PFSK-1 (cell line): Measurements from ENCODE around the gene DNAJC25.

Experiments used
- FOXP2 ChIP-seq: optimal IDR thresholded peaks from 2 replicates; pipeline ENCODE3; 2011; ENCODE audit warnings: borderline replicate concordance, control low read depth, inconsistent platforms; ENCODE audit not compliant: insufficient read depth; ENCODE audit errors: extremely low read length, extremely low read depth
- POLR2AphosphoS5 ChIP-seq: IDR thresholded peaks from 2 replicates; pipeline ENCODE4 v1.6.1; 2012; ENCODE audit warnings: low read depth, mild to moderate bottlenecking, control low read depth, low read length, moderate library complexity
- SIN3A ChIP-seq: IDR thresholded peaks from 2 replicates; pipeline ENCODE4 v1.6.1; 2012; ENCODE audit warnings: mild to moderate bottlenecking, low read length, moderate library complexity, borderline replicate concordance; ENCODE audit not compliant: insufficient read depth
- TAF1 ChIP-seq: IDR thresholded peaks from 2 replicates; pipeline ENCODE4 v1.6.1; 2012; ENCODE audit warnings: low read length, control low read depth, borderline replicate concordance; ENCODE audit not compliant: insufficient read depth
- TF ChIP-seq, protein P1 (sequence below), 2 experiments: IDR thresholded peaks; 2 replicates each; pipeline versions ENCODE4 v1.6.1 to v1.8.0; 2011 to 2012; ENCODE audit warnings: low read depth in 2 of 2, low read length in 2 of 2, control low read depth in 1 of 2, inconsistent platforms in 1 of 2, mild to moderate bottlenecking in 1 of 2, moderate library complexity in 1 of 2; ENCODE audit not compliant: insufficient read depth in 1 of 2

The DNAJC25 gene

DNA sequence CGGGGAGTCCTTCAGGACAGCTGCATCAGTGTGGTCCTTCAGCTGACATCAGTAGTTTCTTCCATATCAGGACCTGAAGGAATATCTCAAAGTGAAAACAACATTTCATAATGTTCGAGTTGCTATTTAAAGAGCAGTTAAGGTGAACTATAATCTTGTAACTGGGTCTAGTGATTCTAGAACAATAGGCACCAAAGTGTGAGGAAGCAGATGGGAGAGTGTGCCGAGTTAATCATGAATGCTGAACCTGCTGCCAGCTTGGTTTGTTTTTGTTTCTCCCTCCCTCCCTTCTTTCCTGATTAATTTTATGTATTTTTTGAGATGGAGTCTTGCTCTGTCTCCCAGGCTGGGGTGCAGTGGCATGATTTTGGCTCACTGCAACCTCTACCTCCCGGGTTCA lies 28.1 kb upstream of the DNAJC25 start:
- TF ChIP-seq, protein P1, sequence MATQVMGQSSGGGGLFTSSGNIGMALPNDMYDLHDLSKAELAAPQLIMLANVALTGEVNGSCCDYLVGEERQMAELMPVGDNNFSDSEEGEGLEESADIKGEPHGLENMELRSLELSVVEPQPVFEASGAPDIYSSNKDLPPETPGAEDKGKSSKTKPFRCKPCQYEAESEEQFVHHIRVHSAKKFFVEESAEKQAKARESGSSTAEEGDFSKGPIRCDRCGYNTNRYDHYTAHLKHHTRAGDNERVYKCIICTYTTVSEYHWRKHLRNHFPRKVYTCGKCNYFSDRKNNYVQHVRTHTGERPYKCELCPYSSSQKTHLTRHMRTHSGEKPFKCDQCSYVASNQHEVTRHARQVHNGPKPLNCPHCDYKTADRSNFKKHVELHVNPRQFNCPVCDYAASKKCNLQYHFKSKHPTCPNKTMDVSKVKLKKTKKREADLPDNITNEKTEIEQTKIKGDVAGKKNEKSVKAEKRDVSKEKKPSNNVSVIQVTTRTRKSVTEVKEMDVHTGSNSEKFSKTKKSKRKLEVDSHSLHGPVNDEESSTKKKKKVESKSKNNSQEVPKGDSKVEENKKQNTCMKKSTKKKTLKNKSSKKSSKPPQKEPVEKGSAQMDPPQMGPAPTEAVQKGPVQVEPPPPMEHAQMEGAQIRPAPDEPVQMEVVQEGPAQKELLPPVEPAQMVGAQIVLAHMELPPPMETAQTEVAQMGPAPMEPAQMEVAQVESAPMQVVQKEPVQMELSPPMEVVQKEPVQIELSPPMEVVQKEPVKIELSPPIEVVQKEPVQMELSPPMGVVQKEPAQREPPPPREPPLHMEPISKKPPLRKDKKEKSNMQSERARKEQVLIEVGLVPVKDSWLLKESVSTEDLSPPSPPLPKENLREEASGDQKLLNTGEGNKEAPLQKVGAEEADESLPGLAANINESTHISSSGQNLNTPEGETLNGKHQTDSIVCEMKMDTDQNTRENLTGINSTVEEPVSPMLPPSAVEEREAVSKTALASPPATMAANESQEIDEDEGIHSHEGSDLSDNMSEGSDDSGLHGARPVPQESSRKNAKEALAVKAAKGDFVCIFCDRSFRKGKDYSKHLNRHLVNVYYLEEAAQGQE (IDR thresholded peaks at IDR 0.05; ENCODE audit: insufficient read depth in 1 of 2, low read depth in 2 of 2, low read length in 2 of 2), result no peak
- TF ChIP-seq POLR2AphosphoS5 (no peak), FOXP2 (no peak), SIN3A (no peak), TAF1 (no peak)

GRCh38 chr9:111604054-111604615 lies 27.0 kb upstream of the DNAJC25 start:
- TF ChIP-seq, protein P1 (IDR thresholded peaks at IDR 0.05; ENCODE audit: insufficient read depth in 1 of 2, low read depth in 2 of 2, low read length in 2 of 2), result no peak
- TF ChIP-seq TAF1 (no peak), FOXP2 (no peak), POLR2AphosphoS5 (no peak), SIN3A (no peak)

GRCh38 chr9:111605041-111605559 lies 26.0 kb upstream of the DNAJC25 start:
- TF ChIP-seq, protein P1 (IDR thresholded peaks at IDR 0.05; ENCODE audit: insufficient read depth in 1 of 2, low read depth in 2 of 2, low read length in 2 of 2), result no peak
- TF ChIP-seq FOXP2 (no peak), POLR2AphosphoS5 (no peak), SIN3A (no peak), TAF1 (no peak)

GRCh38 chr9:111610149-111610548 lies 21.0 kb upstream of the DNAJC25 start:
- no peak for TF ChIP-seq SIN3A
- TF ChIP-seq, protein P1 (IDR thresholded peaks at IDR 0.05; ENCODE audit: insufficient read depth in 1 of 2, low read depth in 2 of 2, low read length in 2 of 2), result no peak
- TF ChIP-seq TAF1, result no peak
- no peak for TF ChIP-seq POLR2AphosphoS5
- TF ChIP-seq FOXP2, result no peak
